HG02759 (cell line): ENCODE measurements around the gene SLC1A7.

ENCODE experiments used
- ATAC-seq: cut with Tn5 transposase; IDR thresholded peaks from one replicate; pipeline ENCODE4 v1.9.1; 2021; ENCODE audit warnings: mild to moderate bottlenecking, moderate library complexity; ENCODE audit not compliant: unreplicated experiment

The SLC1A7 gene

GRCh38 chr1:53117836-53118235, 24.6 kb downstream of the SLC1A7 start:
- no peak for ATAC-seq

- no peak for ATAC-seq
Observed at GRCh38 chr1:53116933-53117600, 25.4 kb downstream of the SLC1A7 start.

DNA sequence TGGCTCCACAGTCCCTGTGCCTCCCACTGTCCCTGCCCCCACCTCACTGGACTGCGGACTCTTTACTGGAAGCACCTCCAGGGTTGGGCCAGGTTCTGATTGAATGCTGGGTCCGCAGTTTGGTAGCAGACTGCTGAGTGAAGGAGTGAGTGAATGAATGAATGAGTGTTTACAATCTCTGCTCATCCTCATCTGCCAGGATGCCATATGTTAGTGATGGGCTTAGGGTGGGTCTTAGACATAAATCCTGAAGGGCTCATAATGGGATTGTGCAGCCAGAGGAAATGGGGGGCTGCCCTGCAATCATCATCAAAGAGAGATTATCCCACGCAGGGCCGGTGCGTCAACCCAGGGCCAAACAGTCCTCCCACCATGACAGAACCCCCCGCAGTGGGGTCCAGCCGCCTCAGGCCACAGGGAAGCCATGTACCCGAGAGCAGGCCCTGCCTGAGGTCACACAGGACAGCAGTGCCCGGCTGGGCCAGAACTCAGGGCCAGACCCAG, 26.1 kb downstream of the SLC1A7 start:
- ATAC-seq: no peak

DNA sequence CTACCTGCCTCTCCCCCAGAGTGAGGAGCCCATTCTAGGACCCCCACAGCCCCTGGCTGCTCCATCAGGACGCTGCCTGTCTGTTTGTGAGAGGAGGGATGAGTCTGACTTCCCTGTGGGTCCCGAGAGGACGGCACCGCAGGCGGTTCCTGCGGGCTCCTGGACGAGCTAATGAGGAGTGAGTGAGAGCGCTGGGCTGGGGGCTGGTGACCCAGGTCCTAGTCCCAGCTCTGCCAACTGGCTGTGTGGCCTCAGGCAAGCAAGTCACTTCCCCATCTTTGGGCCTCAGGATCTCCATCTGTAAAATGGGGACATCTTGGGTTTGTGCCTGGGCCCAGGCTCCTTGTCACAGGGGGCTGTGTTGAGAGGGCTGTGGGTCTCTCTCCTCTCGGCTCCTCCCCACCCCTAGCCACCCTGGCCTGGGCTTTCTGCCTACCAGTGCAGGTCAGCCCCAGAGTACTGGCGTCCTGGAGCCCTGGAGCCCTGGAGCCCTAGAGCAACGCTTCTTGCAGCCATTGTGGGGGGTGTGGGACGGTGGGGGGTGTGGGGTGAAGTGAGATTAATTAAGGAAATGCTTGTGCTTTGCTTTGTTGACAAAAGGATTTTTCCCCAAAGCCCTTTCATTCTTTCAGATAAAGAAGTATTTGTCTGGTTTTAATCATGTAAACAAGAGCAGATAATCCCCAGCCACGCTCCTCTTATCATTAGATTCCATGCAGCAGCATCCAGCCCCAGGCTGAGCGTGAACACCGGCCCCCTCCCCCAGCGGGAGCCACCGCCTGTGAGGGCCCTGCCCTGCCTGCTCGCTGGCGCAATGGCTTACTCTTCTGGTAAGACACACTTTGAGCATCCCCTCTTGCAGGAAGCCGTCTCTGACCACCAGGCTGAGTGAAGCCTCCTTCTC, 26.8 kb downstream of the SLC1A7 start:
- no peak for ATAC-seq

- ATAC-seq: no peak
Observed at GRCh38 chr1:53114581-53115400, 27.6 kb downstream of the SLC1A7 start.

GRCh38 chr1:53114090-53114489, 28.3 kb downstream of the SLC1A7 start:
- ATAC-seq: no peak

DNA sequence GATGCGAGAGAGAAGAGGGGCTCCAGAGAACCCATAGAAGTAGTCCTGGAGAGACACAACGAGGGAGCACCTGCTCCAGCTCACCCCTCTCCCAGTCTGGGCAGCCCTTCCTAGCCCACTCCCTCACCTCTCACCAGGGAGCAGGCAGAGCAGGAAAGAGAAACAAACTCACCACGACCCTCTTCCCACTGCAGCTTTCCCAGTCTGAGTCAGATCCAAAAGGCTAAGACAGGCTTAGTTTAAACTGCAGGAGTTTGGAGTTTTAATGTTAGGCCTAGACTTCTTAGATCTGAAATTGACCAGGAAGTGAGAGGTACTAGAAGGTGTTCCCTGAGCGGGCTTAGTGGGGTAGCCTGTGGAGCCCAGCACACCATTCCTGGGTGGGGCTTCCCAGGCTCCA, 29.6 kb downstream of the SLC1A7 start:
- ATAC-seq: no peak

DNA sequence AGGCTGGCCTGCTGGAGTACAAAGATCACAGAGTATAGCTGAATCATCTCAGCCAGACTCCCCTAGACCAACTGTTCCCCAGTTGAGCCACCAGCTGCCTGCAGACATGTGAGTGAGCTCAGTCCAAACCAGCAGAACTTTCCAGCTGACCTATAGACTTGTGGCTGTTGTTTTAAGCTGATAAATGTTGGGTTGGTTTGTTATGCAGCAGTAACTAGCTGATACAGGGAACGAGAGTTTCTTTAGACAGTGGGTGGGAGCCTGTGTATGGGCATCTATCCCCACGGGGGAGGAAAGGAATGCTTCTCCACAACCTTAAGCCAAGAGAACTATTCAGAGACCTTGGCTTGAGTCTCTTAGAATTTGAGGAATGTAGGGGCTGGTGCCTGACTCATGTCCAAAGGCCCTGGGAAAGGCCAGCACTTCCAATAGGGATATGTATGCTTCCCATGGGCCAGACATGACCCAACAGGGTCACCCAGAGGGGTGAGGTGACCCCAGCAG, 30.1 kb downstream of the SLC1A7 start:
- ATAC-seq: no peak

DNA sequence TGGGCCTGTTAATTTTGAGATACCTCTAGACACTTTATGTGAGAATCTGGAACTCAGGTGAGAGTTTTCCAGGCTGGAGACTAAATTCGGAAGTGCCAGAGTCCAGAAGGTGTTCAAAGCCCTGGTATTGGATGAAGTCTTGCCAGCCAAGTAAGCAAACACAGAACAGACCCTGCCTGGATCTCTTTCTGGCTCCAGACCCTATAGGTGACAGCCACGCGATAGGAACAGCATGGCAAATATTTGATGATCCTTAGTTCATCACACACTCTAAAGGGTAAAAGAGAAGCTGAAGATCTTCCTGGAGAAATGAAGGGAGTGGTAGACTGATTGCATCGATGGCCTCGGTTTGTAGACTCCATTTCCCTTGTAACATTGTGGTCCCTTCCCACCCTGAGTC, 30.7 kb downstream of the SLC1A7 start:
- ATAC-seq: no peak

- ATAC-seq: no peak
Observed at GRCh38 chr1:53111073-53111556, 31.3 kb downstream of the SLC1A7 start.

DNA sequence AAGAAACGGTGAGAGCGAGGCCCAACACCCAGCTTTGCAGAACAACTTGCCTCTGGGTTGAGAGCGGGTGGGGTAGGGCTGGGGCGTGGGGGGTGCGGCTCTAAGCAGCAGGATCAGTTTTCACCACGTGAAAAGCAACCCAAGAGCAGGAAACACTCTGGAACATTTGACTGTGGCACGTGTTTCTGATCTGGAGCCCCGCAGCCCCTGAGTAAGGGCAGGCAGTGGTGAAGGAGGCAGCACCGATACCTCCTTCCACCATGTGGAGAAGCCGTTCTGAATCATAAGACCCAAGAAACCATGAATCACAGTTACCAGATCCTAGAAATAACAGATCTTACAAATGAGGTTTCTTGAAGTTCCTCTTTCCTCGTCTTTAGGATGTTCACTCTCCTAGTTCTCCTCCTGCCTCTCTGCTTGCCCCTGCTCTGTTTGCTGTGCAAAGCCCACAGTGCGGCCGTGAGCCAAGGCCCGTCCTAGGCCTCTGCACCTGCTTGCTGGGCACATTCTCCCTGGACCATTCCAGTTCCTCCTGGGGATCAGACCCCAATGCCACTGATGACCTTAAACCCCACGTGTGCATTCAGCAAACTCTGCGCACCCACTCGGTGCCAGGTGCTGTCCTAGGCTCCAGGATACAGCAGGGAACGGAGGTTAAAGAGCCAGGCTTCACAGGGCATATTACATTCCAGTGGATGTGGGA, 31.9 kb downstream of the SLC1A7 start:
- no peak for ATAC-seq

GRCh38 chr1:53108646-53109580, 33.5 kb downstream of the SLC1A7 start:
- ATAC-seq: no peak

DNA sequence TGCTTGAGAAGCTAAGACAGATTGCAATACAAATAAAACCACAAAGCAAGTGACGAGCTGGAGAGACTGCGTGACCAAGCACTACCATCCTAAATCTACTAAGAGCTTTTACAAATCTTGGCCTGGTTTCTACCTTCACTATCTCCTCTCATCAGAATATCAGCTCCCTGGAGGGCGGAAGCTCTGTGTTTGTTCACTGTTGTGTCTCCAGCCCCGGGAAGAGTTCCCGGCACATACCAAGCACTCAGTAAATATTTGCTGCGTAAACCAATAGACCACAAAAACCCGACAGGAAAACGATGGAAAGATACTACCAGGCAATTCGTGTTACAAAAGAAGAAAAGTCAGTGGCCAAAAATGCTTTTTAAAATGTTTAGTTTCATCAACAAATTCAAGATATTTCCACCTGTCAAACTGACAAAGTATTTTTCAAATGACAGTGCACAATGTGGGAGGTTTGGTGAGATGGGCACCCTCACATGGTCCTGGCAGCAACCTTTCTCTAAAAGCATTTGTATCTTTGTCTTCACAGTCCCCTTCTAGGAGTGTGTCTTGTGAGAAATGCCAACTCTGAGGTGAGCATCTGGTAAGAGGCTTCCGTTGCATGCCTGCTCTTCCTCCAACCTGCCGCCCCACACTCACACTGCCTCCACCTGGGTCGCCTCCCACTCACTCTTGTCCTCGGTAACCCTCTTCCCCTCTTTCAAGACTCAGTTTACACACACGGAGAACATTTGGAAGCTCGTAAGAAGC, 34.7 kb downstream of the SLC1A7 start:
- no peak for ATAC-seq

- no peak for ATAC-seq
Observed at GRCh38 chr1:53107090-53107489, 35.3 kb downstream of the SLC1A7 start.

GRCh38 chr1:53104289-53104913, 38.0 kb downstream of the SLC1A7 start:
- ATAC-seq: no peak

DNA sequence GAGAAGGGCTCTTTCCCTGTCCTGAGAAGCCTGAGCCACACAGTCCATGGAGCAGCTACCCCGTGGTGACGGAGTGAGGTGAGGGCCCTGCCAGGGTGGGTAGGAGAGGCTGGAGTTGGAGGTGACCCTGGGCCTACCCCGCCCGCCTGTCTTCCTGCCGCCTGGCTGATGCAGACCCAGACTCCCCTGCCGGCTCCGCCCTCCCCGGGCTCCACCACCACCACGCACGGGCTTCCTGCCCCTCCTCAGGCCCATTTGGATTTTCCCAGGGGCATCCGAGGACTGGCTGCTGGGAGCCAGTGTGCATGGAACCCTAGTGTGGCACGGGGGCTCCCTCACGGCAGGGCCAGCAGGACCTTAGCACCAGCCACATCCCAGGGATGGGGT, 47.9 kb downstream of the SLC1A7 start:
- ATAC-seq: no peak

GRCh38 chr1:53093778-53094532, 48.5 kb downstream of the SLC1A7 start:
- no peak for ATAC-seq

GRCh38 chr1:53093451-53093754, 49.0 kb downstream of the SLC1A7 start:
- no peak for ATAC-seq
